Neural progenitor cell (in vitro differentiated cells): ENCODE results near the gene ZNF385C. TPM values are rescaled to one million over a fixed set of nuclear protein-coding genes. Genes with fewer than 3 reads are reported as not detected.
A peak's percentile ranks its signal among the peaks of the same experiment; 100 is the strongest.

Experiments used
- DNase-seq: peaks from one replicate; pipeline ENCODE4 v3.0.0-alpha.2; 2016; ENCODE audit warnings: low spot score
- H2AFZ ChIP-seq: fragments of 200-600 bp; sonication (generic); replicated peaks from 2 replicates; pipeline ENCODE4 v1.6.1; 2016; ENCODE audit warnings: antibody characterized with exemption
- H3F3A ChIP-seq: fragments of 200-600 bp; sonication (generic); 2 replicates; pipeline ENCODE4 v1.6.1; 2016; ENCODE audit warnings: antibody characterized with exemption, low read depth
- H3K27ac ChIP-seq: fragments of 200-600 bp; sonication (generic); 2 replicates; pipeline ENCODE4 v1.5.1; 2016; ENCODE audit warnings: mild to moderate bottlenecking
- H3K27me3 ChIP-seq: fragments of 200-600 bp; sonication (generic); 2 replicates; pipeline ENCODE4 v1.6.1; 2016; ENCODE audit warnings: mild to moderate bottlenecking, moderate library complexity
- H3K36me3 ChIP-seq: fragments of 200-600 bp; sonication (generic); 2 replicates; pipeline ENCODE4 v1.5.1; 2016
- H3K4me1 ChIP-seq: fragments of 200-600 bp; sonication (generic); 2 replicates; pipeline ENCODE4 v1.6.1; 2016; ENCODE audit warnings: mixed run types
- H3K4me2 ChIP-seq: fragments of 200-600 bp; sonication (generic); 2 replicates; pipeline ENCODE4 v1.6.1; 2016
- H3K4me3 ChIP-seq: fragments of 200-600 bp; sonication (generic); 2 replicates; pipeline ENCODE4 v1.5.1; 2016
- H3K79me2 ChIP-seq: fragments of 200-600 bp; sonication (generic); 2 replicates; pipeline ENCODE4 v1.6.1; 2016; ENCODE audit warnings: low read depth
- H3K9ac ChIP-seq: fragments of 200-600 bp; sonication (generic); 2 replicates; pipeline ENCODE4 v1.6.1; 2016
- H3K9me3 ChIP-seq: fragments of 200-600 bp; sonication (generic); 2 replicates; pipeline ENCODE4 v1.5.1; 2016; ENCODE audit warnings: low read depth
- H4K20me1 ChIP-seq: fragments of 200-600 bp; sonication (generic); 2 replicates; pipeline ENCODE4 v1.6.1; 2016; ENCODE audit warnings: low read depth
- H3K27ac Mint-ChIP-seq: 3 replicates; pipeline ENCODE4 v1.8.0; 2021; ENCODE audit warnings: mixed read lengths
- H3K27me3 Mint-ChIP-seq: 2 replicates; pipeline ENCODE4 v1.8.0; 2022; ENCODE audit warnings: low read depth, mild to moderate bottlenecking, inconsistent platforms, moderate library complexity, mixed read lengths; ENCODE audit not compliant: insufficient read depth
- H3K36me3 Mint-ChIP-seq: 3 replicates; pipeline ENCODE4 v1.8.0; 2021; ENCODE audit warnings: mixed read lengths
- H3K4me1 Mint-ChIP-seq: 3 replicates; pipeline ENCODE4 v1.8.0; 2021; ENCODE audit warnings: mixed read lengths
- H3K4me3 Mint-ChIP-seq: 3 replicates; pipeline ENCODE4 v1.8.0; 2021; ENCODE audit warnings: mild to moderate bottlenecking, moderate library complexity, mixed read lengths
- H3K9me3 Mint-ChIP-seq: 3 replicates; pipeline ENCODE4 v1.8.0; 2020; ENCODE audit warnings: mixed read lengths
- CTCF ChIP-seq: fragments of 200-600 bp; sonication (generic); IDR thresholded peaks from 2 replicates; pipeline ENCODE4 v1.5.1; 2017; ENCODE audit warnings: antibody characterized with exemption, mild to moderate bottlenecking
- EZH2 ChIP-seq: fragments of 200-600 bp; sonication (generic); IDR thresholded peaks from 2 replicates; pipeline ENCODE4 v1.6.1; 2017; ENCODE audit warnings: antibody characterized with exemption, mild to moderate bottlenecking, moderate library complexity
- EZH2phosphoT487 ChIP-seq: fragments of 200-600 bp; sonication (generic); IDR thresholded peaks from 2 replicates; pipeline ENCODE4 v1.6.1; 2017; ENCODE audit warnings: antibody characterized with exemption
- total RNA-seq: library from RNA; depleted of rRNA; stranded (reverse); fragments of >200 nt; gene quantifications from 2 replicates; pipeline ENCODE4 v1.2.3, GENCODE V29; 2015; ENCODE audit warnings: low replicate concordance

ZNF385C gene
- total RNA-seq, 1 donor from 2014 or later, result 5.0 TPM

GRCh38 chr17:42113293-42114069 is 15.2 kb upstream of the ZNF385C start:
- peaks cover 4% of the 10 kb centered on the region for H3K36me3 Mint-ChIP-seq
- Histone ChIP-seq H3K9ac (no peak overlapping the region), H3K27ac (no peak overlapping the region), H3K9me3 (no peaks in the 10 kb centered on the region), H3K27me3 (no peaks in the 10 kb centered on the region), H3F3A (no peaks in the 10 kb centered on the region), H3K79me2 (no peaks in the 10 kb centered on the region), H3K4me2 (no peak overlapping the region), H3K4me1 (no peaks in the 10 kb centered on the region), H2AFZ (no peak overlapping the region), H3K36me3 (no peaks in the 10 kb centered on the region), H4K20me1 (no peaks in the 10 kb centered on the region), H3K4me3 (no peak overlapping the region)
- H3K9me3 Mint-ChIP-seq, result no peaks in the 10 kb centered on the region
- no peak for TF ChIP-seq EZH2phosphoT487
- peaks cover 4% of the 10 kb centered on the region for H3K27me3 Mint-ChIP-seq
- H3K4me1 Mint-ChIP-seq, result peaks cover 13% of the 10 kb centered on the region
- peak overlapping the region; percentile 50 for H3K4me3 Mint-ChIP-seq
- no peak overlapping the region for H3K27ac Mint-ChIP-seq
- DNase-seq, result no peak

- Mint-ChIP-seq H3K9me3 (no peaks in the 10 kb centered on the region), H3K4me3 (peak within 1 kb of the TSS; percentile 50)
- H3K4me2 ChIP-seq, result no peak within 1 kb of the TSS
Observed at GRCh38 chr17:42112552-42113176, 14.4 kb upstream of the ZNF385C start, which contains the start of gene DHX58. Gene DHX58 (minus strand): TSS chr17:42112714. CDS start chr17:42111892, 822 bp downstream.

GRCh38 chr17:42111871-42112551 is 13.7 kb upstream of the ZNF385C start:
- H3K4me1 Mint-ChIP-seq, result peaks cover 20% of the 10 kb centered on the region
- Histone ChIP-seq H4K20me1 (no peaks in the 10 kb centered on the region), H3K9me3 (no peaks in the 10 kb centered on the region), H3K27me3 (peaks cover 5% of the 10 kb centered on the region), H3F3A (no peaks in the 10 kb centered on the region), H3K27ac (no peak overlapping the region), H3K36me3 (no peaks in the 10 kb centered on the region), H2AFZ (no peak overlapping the region), H3K79me2 (no peaks in the 10 kb centered on the region), H3K9ac (no peak overlapping the region), H3K4me3 (no peak overlapping the region), H3K4me2 (no peak overlapping the region), H3K4me1 (peaks cover 4% of the 10 kb centered on the region)
- no peaks in the 10 kb centered on the region for H3K9me3 Mint-ChIP-seq
- H3K4me3 Mint-ChIP-seq, result no peak overlapping the region
- H3K36me3 Mint-ChIP-seq, result peaks cover 4% of the 10 kb centered on the region
- H3K27ac Mint-ChIP-seq, result no peak overlapping the region
- DNase-seq, result no peak
- no peak for TF ChIP-seq EZH2phosphoT487
- H3K27me3 Mint-ChIP-seq, result peaks cover 3% of the 10 kb centered on the region

More at GRCh38 chr17:42112552-42113176, 14.4 kb upstream of the ZNF385C start, which contains the start of gene DHX58:
- no peak within 1 kb of the TSS for H2AFZ ChIP-seq
- TF ChIP-seq EZH2 (no peak), CTCF (no peak), EZH2phosphoT487 (no peak)
- H3K9me3 ChIP-seq, result no peaks in the 10 kb centered on the region
- H3K4me3 ChIP-seq, result no peak within 1 kb of the TSS
- Mint-ChIP-seq H3K4me1 (peaks cover 20% of the 10 kb centered on the region), H3K36me3 (peaks cover 4% of the 10 kb centered on the region), H3K27me3 (peaks cover 4% of the 10 kb centered on the region), H3K27ac (no peak within 1 kb of the TSS)
- H3K79me2 ChIP-seq, result no peaks in the 10 kb centered on the region
- no peaks in the 10 kb centered on the region for H3F3A ChIP-seq
- H3K36me3 ChIP-seq, result no peaks in the 10 kb centered on the region
- DNase-seq, result no peak
- H3K9ac ChIP-seq, result no peak within 1 kb of the TSS
- no peaks in the 10 kb centered on the region for H4K20me1 ChIP-seq
- H3K4me1 ChIP-seq, result peaks cover 4% of the 10 kb centered on the region
- no peak within 1 kb of the TSS for H3K27ac ChIP-seq
- no peaks in the 10 kb centered on the region for H3K27me3 ChIP-seq

GRCh38 chr17:42111265-42111636 is 13.0 kb upstream of the ZNF385C start:
- Mint-ChIP-seq H3K27me3 (peaks cover 7% of the 10 kb centered on the region), H3K4me3 (no peak overlapping the region), H3K36me3 (peaks cover 3% of the 10 kb centered on the region), H3K27ac (no peak overlapping the region), H3K9me3 (no peaks in the 10 kb centered on the region), H3K4me1 (peaks cover 17% of the 10 kb centered on the region)
- H3K36me3 ChIP-seq, result no peaks in the 10 kb centered on the region
- no peak overlapping the region for H3K27ac ChIP-seq
- no peak overlapping the region for H3K9ac ChIP-seq
- H3K4me3 ChIP-seq, result no peak overlapping the region
- H4K20me1 ChIP-seq, result no peaks in the 10 kb centered on the region
- no peak overlapping the region for H2AFZ ChIP-seq
- no peaks in the 10 kb centered on the region for H3K79me2 ChIP-seq
- no peak overlapping the region for H3K4me2 ChIP-seq
- no peak for DNase-seq
- no peaks in the 10 kb centered on the region for H3F3A ChIP-seq
- no peaks in the 10 kb centered on the region for H3K9me3 ChIP-seq
- peaks cover 4% of the 10 kb centered on the region for H3K4me1 ChIP-seq
- peaks cover 12% of the 10 kb centered on the region for H3K27me3 ChIP-seq
- no peak for TF ChIP-seq CTCF
- no peak for TF ChIP-seq EZH2phosphoT487
- TF ChIP-seq EZH2, result no peak
